GM18858 (cell line): ENCODE results near the gene KDM7A.

Experiments used
- ATAC-seq: cut with Tn5 transposase; IDR thresholded peaks from one replicate; pipeline ENCODE4 v1.9.1; 2021; ENCODE audit not compliant: unreplicated experiment

KDM7A gene

DNA sequence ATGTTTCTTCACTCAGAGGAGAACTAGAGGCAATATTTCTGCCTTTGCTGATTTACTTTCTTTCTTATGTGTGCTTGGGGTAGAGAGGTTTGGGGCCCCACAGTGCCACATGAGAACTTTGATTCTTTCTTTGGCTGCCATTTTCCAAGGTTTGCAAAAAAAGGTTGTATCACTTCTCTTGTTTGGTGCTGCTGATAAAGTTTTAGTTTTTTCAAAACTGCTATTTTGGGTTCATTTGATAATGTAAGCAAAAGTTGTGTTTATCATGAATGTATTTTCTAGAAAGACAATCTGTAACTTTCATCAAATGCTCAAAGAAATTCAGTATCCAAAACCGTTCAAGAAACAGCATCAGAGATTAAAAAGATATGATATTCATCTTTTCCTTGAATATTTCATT, 83.4 kb downstream of the KDM7A start:
- no peak for ATAC-seq

DNA sequence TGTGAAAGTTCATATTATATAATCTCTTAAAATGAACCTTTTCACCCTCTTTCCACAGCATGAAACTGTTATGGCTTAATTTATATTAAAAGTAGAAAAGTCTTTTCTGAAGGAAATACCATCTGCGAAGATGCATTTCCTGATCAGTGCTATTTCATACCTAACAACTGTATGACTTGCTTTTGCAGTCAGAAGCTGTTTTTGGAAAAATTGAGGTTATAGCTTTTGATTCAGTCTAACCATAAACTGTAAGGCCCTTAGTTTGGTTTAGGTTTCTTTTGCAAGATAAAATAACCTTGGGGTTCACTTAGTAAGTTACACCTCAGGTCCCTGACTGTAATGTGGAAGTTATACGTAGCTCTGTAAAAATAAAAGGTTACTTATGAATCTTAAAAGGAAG, 91.3 kb downstream of the KDM7A start:
- ATAC-seq: no peak

DNA sequence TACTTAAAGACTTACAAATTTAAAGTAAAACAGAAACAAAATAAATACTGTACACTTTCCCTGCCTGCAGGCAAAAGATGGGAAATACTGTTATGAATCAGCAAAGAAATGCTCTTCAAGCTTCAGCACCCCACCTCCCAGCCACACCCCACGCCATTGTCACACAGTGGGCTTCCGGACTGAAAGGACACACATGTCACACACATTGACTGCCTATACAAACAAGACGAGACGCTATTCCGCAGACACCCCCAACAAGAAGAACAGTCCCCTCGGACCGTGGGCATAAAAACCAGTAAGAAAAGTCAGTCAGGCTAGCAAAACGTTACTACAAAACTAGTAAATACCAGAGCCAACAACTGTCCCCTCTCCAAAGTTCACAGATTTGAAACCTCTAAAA, 91.8 kb downstream of the KDM7A start:
- peak; percentile 91 for ATAC-seq

DNA sequence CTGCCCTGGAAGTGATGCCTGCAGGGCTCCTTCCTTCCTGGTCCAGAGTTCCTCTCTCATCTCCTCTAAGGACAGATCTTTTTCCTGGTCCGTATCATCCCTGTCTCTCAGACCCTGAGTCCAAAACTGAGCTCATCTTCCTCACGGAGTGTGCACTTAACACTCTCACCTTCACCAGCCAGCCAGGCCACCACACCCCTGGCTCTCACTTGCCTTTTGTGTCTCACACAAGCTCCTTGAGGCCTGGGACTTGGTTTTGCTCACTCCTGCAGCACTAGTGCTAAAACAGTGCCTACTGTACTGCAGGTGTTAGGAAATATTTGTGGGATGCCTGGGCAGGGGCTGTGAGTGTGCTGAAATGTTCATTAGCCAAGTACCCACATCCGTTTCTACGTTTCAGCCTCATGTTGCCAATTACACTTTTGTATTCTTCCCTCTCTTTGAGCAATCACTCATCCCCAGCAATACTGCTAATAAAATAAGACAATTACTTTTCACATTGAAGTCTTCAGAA, 92.6 kb downstream of the KDM7A start:
- ATAC-seq: no peak

DNA sequence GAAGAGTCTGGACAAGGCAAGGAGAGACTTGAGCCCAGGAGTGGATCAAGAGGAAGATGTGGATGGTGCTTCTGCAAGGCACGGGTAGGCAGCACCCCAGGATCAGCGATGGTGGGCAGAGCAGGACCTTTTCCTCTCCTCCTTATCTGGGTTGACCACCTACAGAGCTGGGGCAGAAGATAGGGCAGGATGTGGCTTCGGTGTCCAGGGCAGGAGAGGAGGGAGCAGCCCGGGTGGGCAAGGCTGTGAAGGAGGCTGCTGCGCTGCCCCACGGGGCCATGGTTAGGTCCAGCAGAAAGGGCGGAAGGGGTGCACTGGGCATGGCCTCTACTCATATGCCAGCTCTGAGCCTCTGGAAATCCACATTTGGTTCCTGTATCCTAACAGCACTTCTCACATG, 94.0 kb downstream of the KDM7A start:
- no peak for ATAC-seq

- no peak for ATAC-seq
Measured at GRCh38 chr7:140081774-140082425, 94.9 kb downstream of the KDM7A start.

DNA sequence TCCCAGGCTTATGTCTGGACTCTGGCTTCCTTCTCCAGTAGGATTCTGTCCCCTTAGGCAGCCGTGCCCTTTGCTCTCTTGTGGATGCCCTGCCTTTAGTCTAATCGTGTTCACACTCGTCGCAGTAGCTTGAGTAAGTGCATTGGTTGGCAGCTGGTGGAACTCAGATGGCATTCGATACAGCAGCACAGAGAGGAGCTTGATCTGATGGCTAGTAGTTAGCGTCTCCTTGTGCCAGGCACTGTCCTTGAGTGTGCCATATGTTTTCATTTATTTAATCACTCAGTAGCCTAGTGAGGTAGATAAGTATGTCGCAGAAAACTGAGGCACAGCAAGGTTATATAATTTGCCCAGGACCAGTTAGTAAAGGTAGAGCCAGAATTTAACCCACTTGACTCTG, 95.9 kb downstream of the KDM7A start:
- no peak for ATAC-seq

GRCh38 chr7:140079121-140079536, 97.7 kb downstream of the KDM7A start:
- no peak for ATAC-seq

GRCh38 chr7:140078392-140078791, 98.4 kb downstream of the KDM7A start:
- ATAC-seq: no peak

DNA sequence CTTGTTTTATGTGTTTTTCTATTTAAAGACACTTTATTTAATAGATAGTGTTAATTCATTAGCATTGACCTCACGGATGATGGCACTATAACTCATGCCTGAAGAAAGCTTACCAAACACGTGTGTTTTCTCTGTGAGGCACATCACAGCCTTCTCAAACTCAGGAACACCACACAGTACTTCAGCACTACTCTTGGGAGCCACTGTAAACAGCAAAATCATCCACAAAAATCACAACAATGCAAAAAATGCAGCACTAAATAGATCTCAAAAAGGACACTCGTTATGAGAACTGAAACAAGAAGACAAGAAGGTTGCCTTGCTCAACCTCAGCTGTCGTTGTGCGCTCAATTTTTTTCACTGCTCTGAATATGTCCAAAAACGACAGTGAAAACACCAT, 102.0 kb downstream of the KDM7A start:
- ATAC-seq: no peak

DNA sequence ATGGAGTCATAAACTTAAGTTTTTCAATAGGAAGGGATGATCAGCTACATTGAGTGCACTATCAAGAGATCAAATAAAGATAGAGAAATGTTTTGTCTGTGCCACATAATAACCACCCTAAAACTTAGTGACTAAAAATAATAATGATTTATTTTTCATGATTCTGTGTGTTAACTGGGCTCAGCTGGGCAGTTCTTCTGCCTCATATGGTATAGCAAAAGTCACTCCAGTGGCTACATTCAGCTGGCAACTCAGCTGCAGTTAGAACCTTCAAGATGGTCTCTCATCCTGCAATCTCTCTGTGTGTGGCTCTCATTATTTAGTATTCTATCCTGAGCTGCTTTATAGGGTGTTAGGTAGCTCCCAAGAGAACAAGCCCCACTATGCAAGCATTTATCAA, 106.2 kb downstream of the KDM7A start:
- ATAC-seq: no peak

DNA sequence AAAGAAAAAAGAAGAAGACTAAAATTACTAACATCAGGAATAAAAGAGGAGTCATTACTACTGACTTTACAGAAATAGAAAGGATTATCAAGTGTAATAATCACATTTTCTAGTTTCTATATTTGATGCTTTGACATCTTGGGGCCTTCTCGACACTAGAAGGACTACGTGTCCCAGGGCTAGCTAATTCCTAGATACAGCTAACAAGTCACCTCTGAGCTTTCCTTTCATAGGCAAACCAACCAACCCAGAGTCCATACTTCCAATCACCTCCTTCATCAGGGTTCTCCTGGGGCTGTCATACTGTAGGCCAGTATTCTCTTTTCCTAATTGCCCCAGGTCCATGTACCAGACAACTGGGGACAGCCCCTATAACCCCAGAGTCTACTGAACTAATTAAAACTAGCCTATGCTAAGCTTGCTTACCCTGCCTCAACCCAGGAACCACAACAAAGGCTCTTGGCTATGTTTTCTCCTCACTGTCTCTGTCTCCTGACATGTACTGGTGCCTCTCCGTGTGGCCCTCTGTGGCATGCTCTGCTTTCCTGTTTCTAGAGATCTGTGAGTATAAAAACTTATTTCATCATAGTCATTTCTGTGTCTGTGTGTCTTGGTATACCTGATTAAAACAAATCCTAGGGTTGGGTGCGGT, 107.4 kb downstream of the KDM7A start:
- ATAC-seq: no peak

- no peak for ATAC-seq
Measured at GRCh38 chr7:140068033-140068432, 108.8 kb downstream of the KDM7A start.

DNA sequence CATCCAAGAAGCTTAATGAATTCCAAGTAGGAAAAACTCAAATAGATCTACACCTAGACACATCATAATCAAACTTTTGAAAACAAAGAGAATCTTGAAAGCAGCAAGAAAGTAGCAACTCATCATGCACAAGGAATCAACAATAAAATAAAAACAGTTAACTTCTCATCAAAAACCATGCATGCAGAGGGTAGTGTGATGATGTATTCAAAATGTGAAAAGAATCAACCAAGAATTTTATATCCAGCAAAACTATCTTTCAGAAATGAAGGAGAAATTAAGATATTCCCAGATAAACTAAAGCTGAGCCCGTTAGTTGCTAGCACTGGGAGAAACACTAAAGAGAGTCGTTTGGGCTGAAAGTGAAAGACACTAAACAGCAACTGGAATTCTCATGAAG, 109.7 kb downstream of the KDM7A start:
- no peak for ATAC-seq

GRCh38 chr7:140062528-140063299, 114.1 kb downstream of the KDM7A start, which contains the start of gene PARP12:
Gene PARP12, minus strand, starts transcription at chr7:140062951. Its CDS starts 104 bp downstream, at chr7:140062847.
- peak; percentile 78 for ATAC-seq

- ATAC-seq: no peak
Measured at GRCh38 chr7:140062118-140062527, 114.7 kb downstream of the KDM7A start.

DNA sequence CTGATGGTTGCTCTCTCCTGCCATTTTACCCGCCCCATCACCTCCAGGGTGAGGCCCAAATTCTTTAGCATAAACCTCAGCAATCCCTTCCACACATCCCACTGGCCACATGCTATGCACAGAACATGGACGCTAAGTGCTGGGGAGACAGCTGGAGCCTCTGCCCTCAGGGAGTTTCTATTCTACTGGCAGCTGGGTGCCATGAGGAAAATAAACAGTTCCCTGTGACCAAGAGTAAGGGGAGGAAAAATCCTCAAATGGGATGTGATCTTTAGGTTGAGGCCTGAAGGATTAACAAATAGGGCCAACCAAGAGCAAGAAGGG, 115.2 kb downstream of the KDM7A start:
- no peak for ATAC-seq

DNA sequence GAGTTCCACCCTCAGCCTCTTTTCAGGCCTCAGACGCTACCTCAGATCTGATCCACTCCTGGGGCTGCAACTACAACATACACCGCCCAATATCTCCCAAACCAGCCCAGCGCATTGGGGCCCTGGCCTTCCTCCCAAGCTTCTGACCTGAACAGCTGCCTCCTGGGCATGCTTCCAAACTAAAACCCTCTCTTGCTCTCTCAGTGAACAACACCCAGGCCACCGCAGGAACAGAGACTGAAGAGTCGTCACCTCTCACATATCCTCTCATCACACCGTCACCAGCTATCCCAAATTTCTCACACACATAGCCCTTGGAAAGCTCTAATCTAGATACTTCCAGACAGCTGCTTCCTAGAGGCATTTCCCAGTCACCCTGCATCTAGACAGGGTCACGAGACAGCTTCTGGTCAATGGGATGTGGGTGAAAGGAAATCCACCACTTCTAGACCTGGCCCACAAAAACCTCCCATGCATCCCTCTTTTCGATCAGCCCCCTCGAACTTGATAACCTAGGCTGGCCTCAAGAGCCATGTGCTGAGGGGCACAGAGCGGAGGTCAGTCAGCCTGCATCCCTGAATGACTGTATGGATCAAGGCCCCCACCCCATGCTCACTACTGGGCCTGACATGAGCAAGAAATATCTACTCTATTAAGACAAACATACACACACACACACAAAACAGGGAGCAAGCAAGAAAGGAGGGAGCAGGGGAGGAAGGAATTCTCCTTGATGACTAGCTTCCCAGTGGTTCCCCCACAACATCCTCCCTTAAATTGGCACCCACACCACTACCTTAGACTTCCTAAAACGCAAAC, 115.8 kb downstream of the KDM7A start:
- ATAC-seq: no peak

DNA sequence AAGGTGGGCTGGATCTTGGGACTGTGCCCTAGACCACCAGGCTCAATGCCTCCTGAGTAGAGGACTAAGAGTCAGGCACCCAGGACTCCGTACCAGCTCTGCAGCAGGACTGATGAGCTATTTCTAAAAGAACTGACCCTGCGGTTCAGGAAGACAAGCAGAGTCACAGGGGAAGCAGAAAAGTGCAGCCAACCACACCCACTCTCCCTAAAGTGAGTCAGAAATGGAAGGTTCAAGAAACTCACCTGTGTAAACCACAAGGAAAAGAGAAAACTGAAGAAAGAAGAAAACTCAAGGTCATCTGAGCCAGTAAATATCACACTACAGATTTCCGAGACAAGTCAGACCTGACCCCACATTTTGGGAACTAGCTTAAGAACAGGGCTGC, 116.5 kb downstream of the KDM7A start:
- ATAC-seq: no peak

DNA sequence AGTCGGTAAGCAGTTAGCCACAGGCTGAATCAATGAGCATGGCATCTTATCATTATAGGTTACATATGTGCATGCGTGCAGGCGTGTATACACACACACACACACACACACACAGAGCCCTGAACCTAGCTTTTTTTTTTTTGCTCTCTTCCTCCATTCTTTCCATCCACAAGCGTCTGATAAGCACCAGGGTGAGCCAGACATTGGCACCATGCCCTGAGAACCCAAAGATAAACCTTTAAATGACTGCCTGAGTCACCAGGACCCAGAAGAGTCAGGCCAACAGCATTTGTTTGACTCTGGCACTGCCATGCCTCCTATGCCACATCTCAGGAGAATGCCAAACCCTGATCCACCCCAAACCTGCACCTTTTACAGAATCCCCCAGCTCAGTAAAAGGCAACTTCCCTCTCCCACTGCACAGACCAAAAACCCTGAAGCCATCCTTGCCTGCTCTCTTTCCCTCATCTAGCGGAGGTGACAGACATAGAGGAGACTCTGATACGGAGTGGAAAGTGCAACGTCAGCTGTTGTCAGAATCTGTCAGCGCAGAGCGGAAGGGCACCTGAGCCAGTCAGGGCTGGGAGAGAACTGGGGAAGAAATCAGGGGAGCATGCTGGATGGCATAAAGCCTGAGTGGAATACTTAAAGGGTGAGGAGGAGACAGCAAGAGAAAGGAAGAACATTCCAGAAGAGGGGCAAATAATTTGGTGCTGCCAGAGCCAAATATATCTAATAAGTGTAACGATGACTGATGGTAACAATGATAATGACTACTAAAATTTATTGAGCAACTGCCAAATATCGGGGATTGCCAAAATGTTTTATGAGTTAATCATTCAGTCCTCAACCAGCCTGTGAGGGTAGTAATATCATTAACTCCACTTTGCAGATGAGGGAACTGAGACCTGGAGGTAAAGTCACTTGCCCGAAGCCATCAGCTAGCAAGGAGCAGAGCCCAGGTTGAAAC, 117.2 kb downstream of the KDM7A start:
- no peak for ATAC-seq
